MM.1S (cell line): ENCODE measurements around the gene KCNQ1.

Source experiments
- DNase-seq: peaks from one replicate; pipeline ENCODE4 v3.0.0-alpha.2; 2015
- H2AFZ ChIP-seq: fragments of 300-600 bp; sonication (generic); 2 replicates; pipeline ENCODE4 v1.6.0; 2016; ENCODE audit warnings: antibody characterized with exemption, low read length
- H3F3A ChIP-seq: fragments of 300-600 bp; sonication (generic); 2 replicates; pipeline ENCODE4 v1.6.1; 2016; ENCODE audit warnings: mild to moderate bottlenecking, antibody characterized with exemption, low read length, moderate library complexity, mixed read lengths; ENCODE audit not compliant: insufficient read depth
- H3K27ac ChIP-seq: fragments of 300-600 bp; sonication (generic); 2 replicates; pipeline ENCODE4 v1.5.1; 2016; ENCODE audit warnings: mild to moderate bottlenecking, low read length
- H3K27me3 ChIP-seq: fragments of 300-600 bp; sonication (generic); replicated peaks from 2 replicates; pipeline ENCODE4 v1.6.0; 2016; ENCODE audit warnings: low read length; ENCODE audit not compliant: insufficient read depth
- H3K36me3 ChIP-seq: fragments of 300-600 bp; sonication (generic); replicated peaks from 2 replicates; pipeline ENCODE4 v1.6.1; 2016; ENCODE audit warnings: mild to moderate bottlenecking, low read length, mixed read lengths; ENCODE audit not compliant: insufficient read depth
- H3K4me1 ChIP-seq: fragments of 300-600 bp; sonication (generic); 2 replicates; pipeline ENCODE4 v1.6.1; 2016; ENCODE audit warnings: low read length, mixed read lengths
- H3K4me2 ChIP-seq: fragments of 300-600 bp; sonication (generic); 2 replicates; pipeline ENCODE4 v1.6.0; 2016; ENCODE audit warnings: low read depth, low read length
- H3K4me3 ChIP-seq: fragments of 300-600 bp; sonication (generic); 2 replicates; pipeline ENCODE4 v1.5.1; 2016; ENCODE audit warnings: low read length, mixed read lengths
- H3K79me2 ChIP-seq: fragments of 300-600 bp; sonication (generic); 2 replicates; pipeline ENCODE4 v1.6.1; 2016; ENCODE audit warnings: mixed run types, low read length, mixed read lengths
- H3K9ac ChIP-seq: fragments of 300-600 bp; sonication (generic); 2 replicates; pipeline ENCODE4 v1.6.1; 2016; ENCODE audit warnings: low read length, mixed read lengths
- H3K9me2 ChIP-seq: fragments of 300-600 bp; sonication (generic); replicated peaks from 2 replicates; pipeline ENCODE4 v1.6.1; 2016; ENCODE audit warnings: mild to moderate bottlenecking, low read length, mixed read lengths; ENCODE audit not compliant: insufficient read depth
- H3K9me3 ChIP-seq: fragments of 300-600 bp; sonication (generic); replicated peaks from 2 replicates; pipeline ENCODE4 v1.6.1; 2016; ENCODE audit warnings: mild to moderate bottlenecking, low read length, mixed read lengths; ENCODE audit not compliant: insufficient read depth
- H4K20me1 ChIP-seq: fragments of 300-600 bp; sonication (generic); 2 replicates; pipeline ENCODE4 v1.6.1; 2016; ENCODE audit warnings: mild to moderate bottlenecking, low read length, moderate library complexity, mixed read lengths; ENCODE audit not compliant: insufficient read depth
- EZH2 ChIP-seq: fragments of 300-600 bp; sonication (generic); optimal IDR thresholded peaks from 2 replicates; pipeline ENCODE3; 2017; ENCODE audit warnings: low read depth, mild to moderate bottlenecking, antibody characterized with exemption, low read length, mixed read lengths
- EZH2phosphoT487 ChIP-seq: fragments of 300-600 bp; sonication (generic); IDR thresholded peaks from 2 replicates; pipeline ENCODE4 v1.6.1; 2018; ENCODE audit warnings: antibody characterized with exemption, low read length
- TF ChIP-seq, protein P1 (sequence below): fragments of 300-600 bp; sonication (generic); IDR thresholded peaks from 2 replicates; pipeline ENCODE4 v1.5.1; 2016; ENCODE audit warnings: antibody characterized with exemption, low read length, mixed read lengths

The KCNQ1 gene

DNA sequence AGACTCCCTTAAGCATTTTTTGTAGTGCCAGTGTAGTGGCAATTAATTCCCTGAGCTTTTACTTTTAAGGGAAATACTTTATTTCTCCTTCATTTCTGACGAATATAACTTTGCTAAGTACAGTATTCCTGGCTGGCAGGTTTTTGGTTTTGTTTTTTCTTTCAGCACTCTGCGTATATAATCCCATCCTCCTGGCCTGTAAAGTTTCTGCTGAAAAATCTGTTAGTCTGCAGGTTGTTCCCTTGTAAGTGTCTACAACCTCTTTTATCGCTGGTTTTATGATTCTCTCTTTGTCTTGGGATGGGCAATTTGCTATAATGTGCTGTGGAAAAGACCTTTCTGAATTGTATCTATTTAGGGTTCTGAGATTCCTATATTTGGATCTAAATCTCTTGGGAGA is 198.9 kb downstream of the KCNQ1 start:
- TF ChIP-seq EZH2 = no peak
- TF ChIP-seq EZH2phosphoT487 = no peak
- TF ChIP-seq, protein P1, sequence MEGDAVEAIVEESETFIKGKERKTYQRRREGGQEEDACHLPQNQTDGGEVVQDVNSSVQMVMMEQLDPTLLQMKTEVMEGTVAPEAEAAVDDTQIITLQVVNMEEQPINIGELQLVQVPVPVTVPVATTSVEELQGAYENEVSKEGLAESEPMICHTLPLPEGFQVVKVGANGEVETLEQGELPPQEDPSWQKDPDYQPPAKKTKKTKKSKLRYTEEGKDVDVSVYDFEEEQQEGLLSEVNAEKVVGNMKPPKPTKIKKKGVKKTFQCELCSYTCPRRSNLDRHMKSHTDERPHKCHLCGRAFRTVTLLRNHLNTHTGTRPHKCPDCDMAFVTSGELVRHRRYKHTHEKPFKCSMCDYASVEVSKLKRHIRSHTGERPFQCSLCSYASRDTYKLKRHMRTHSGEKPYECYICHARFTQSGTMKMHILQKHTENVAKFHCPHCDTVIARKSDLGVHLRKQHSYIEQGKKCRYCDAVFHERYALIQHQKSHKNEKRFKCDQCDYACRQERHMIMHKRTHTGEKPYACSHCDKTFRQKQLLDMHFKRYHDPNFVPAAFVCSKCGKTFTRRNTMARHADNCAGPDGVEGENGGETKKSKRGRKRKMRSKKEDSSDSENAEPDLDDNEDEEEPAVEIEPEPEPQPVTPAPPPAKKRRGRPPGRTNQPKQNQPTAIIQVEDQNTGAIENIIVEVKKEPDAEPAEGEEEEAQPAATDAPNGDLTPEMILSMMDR = no peak
- H3K79me2 ChIP-seq = no peaks in the 10 kb centered on the region
- H3K27ac ChIP-seq = no peak overlapping the region
- H4K20me1 ChIP-seq = no peaks in the 10 kb centered on the region
- no peak overlapping the region for H3K9ac ChIP-seq
- no peaks in the 10 kb centered on the region for H3F3A ChIP-seq
- no peaks in the 10 kb centered on the region for H3K36me3 ChIP-seq
- H3K4me1 ChIP-seq = no peaks in the 10 kb centered on the region
- no peak overlapping the region for H3K4me3 ChIP-seq
- H2AFZ ChIP-seq = no peak overlapping the region
- DNase-seq = no peak
- H3K4me2 ChIP-seq = no peak overlapping the region
- no peaks in the 10 kb centered on the region for H3K9me3 ChIP-seq
- H3K27me3 ChIP-seq = no peaks in the 10 kb centered on the region
- H3K9me2 ChIP-seq = no peaks in the 10 kb centered on the region

DNA sequence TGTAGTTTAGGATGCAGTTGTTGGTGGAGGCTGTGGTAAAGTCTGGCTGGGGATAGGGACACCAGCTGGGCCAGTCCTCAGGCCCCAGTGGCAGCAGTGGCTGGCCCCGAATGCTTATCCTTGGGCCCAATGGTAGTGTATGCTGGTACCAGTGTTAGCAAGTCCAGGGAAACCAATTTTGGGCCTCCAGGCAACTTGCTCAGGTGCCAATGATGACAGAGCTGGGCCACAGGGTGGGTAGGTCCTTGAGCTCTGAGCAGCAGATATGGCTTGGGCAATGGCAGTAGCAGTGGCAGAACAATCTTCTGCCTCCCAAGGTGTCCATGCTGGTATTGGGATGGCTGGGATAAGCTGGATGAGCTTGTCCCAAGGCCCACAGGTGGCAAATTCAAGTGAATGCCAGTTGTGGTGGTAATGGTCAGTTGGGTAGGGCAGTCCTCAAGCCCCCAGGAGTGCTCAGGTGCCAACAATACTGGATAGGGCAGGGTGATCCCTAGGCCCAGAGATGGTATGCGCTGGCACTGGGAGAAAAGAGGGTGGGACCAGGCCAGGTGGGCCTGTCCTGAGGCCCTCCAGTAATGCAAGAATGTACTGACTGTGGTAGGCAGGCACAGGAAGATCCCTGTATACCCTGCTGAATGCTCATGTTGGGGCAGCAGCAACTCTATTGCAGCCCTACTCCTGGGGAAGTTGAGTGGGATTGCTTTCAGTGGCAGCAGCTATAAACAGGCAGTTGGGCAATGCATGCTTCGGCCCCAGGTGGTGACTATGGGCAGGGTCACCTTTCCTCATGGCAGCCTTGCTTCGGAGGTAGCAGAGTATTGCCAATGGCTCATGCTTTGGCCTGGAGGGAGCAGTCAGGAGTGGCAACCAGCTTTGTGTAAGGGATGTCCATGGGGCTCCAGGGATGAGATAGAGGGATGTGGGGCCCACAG is 200.3 kb downstream of the KCNQ1 start:
- H3K9me3 ChIP-seq = no peaks in the 10 kb centered on the region
- H3K27ac ChIP-seq = no peak overlapping the region
- no peaks in the 10 kb centered on the region for H3K36me3 ChIP-seq
- H3K4me2 ChIP-seq = no peak overlapping the region
- H2AFZ ChIP-seq = no peak overlapping the region
- TF ChIP-seq EZH2phosphoT487 (no peak), EZH2 (no peak)
- TF ChIP-seq, protein P1 = no peak
- H4K20me1 ChIP-seq = no peaks in the 10 kb centered on the region
- no peak for DNase-seq
- no peaks in the 10 kb centered on the region for H3K79me2 ChIP-seq
- no peaks in the 10 kb centered on the region for H3F3A ChIP-seq
- no peak overlapping the region for H3K9ac ChIP-seq
- no peaks in the 10 kb centered on the region for H3K4me1 ChIP-seq
- no peaks in the 10 kb centered on the region for H3K9me2 ChIP-seq
- H3K4me3 ChIP-seq = no peak overlapping the region
- H3K27me3 ChIP-seq = no peaks in the 10 kb centered on the region

DNA sequence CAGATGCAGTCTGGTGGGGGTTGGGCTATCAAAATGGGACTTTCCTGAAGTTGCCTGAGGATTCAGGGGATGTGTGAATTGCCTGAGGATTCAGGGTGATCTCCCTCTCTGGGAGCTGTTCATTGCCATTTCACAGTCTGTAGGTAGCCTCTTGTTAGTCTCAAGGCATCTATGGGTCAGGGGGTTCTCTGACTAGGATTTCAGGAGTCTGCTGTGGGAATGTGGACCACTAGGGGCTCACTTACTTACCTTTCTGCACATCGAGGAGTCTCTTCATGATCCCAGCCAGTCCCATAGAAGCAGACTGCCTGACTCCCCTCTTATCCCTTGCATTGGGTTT is 200.9 kb downstream of the KCNQ1 start:
- TF ChIP-seq EZH2 (no peak), EZH2phosphoT487 (no peak)
- TF ChIP-seq, protein P1 = no peak
- Histone ChIP-seq H3F3A (no peaks in the 10 kb centered on the region), H3K4me1 (no peaks in the 10 kb centered on the region), H3K9me2 (no peaks in the 10 kb centered on the region), H3K4me3 (no peak overlapping the region), H3K9ac (no peak overlapping the region), H3K36me3 (no peaks in the 10 kb centered on the region), H3K27me3 (no peaks in the 10 kb centered on the region), H4K20me1 (no peaks in the 10 kb centered on the region), H2AFZ (no peak overlapping the region), H3K9me3 (no peaks in the 10 kb centered on the region), H3K27ac (no peak overlapping the region), H3K4me2 (no peak overlapping the region), H3K79me2 (no peaks in the 10 kb centered on the region)
- DNase-seq = no peak
